GM12878 (cell line): ENCODE data around the gene TMEM214. TPM values are rescaled to one million over a fixed set of nuclear protein-coding genes. Genes with fewer than 3 reads are reported as not detected.
A peak's percentile ranks its signal among the peaks of the same experiment; 100 is the strongest.
"Not testable (repeated sequence)": the region's sequence is repeated elsewhere in the genome, so short reads cannot be mapped to it uniquely, and the experiment has no call there.

Source experiments
- ATAC-seq: fragments of 200-7000 bp; cut with Tn5 transposase; 3 replicates; pipeline ENCODE4 v1.9.1; 2020; ENCODE audit warnings: mild to moderate bottlenecking, moderate library complexity
- BruUV-seq: library from RNA; stranded (reverse); fragments of 400-500 nt; replicated peaks from 2 replicates; lab custom pipeline; 2021; lab: Mats Ljungman, UMichigan
- CTCF ChIA-PET: fragments of 300-600 bp; sonication (Branson Sonifier 250); formaldehyde crosslinking; extraction: SDS; loops from one replicate; lab custom pipeline; 2021; ENCODE audit warnings: inconsistent platforms; lab: Yijun Ruan, JAX
- POLR2A ChIA-PET: fragments of 350-600 bp; formaldehyde crosslinking; extraction: SDS; loops from one replicate; lab custom pipeline; 2021; ENCODE audit warnings: inconsistent platforms; lab: Charles Lee
- RAD21 ChIA-PET: fragments of 300-600 bp; sonication (Branson Sonifier 250); formaldehyde crosslinking; loops from one replicate; lab custom pipeline; 2023; ENCODE audit warnings: antibody characterized with exemption; ENCODE audit not compliant: unreplicated experiment; lab: Charles Lee
- SMC1A ChIA-PET: fragments of 300-600 bp; sonication (Branson Sonifier 250); formaldehyde crosslinking; loops from one replicate; lab custom pipeline; 2023; ENCODE audit not compliant: unreplicated experiment, uncharacterized antibody; lab: Charles Lee
- DNase-seq: peaks from one replicate; pipeline ENCODE4 v3.0.0-alpha.2; 2011; ENCODE audit warnings: low read depth, low spot score
- FAIRE-seq: peaks from 3 replicates; lab custom pipeline; 2011; peaks lifted over from hg19 to GRCh38; lab: Jason Lieb, UNC
- H2AFZ ChIP-seq: 2 replicates; pipeline ENCODE4 v1.6.0; 2011; ENCODE audit warnings: low read depth, low read length, control low read depth; ENCODE audit not compliant: control insufficient read depth
- H3K27ac ChIP-seq: 2 replicates; pipeline ENCODE4 v1.5.1; 2011; ENCODE audit warnings: control low read depth; ENCODE audit not compliant: control insufficient read depth, insufficient read depth
- H3K27me3 ChIP-seq, 2 experiments: replicated peaks in 1 of 2; 2 replicates each; pipeline versions ENCODE4 v1.6.0 to v1.6.1; 2011; ENCODE audit warnings: low read length in 1 of 2; ENCODE audit not compliant: control insufficient read depth in 2 of 2, insufficient read depth in 2 of 2
- H3K36me3 ChIP-seq, 2 experiments: 2 replicates each; pipeline ENCODE4 v1.5.1; 2011; ENCODE audit warnings: low read length in 1 of 2; ENCODE audit not compliant: control insufficient read depth in 2 of 2, insufficient read depth in 2 of 2
- H3K4me1 ChIP-seq: 2 replicates; pipeline ENCODE4 v1.6.1; 2011; ENCODE audit warnings: mild to moderate bottlenecking, low read length, moderate library complexity, mixed read lengths; ENCODE audit not compliant: control insufficient read depth, insufficient read depth
- H3K4me2 ChIP-seq: 2 replicates; pipeline ENCODE4 v1.6.0; 2011; ENCODE audit warnings: control low read depth; ENCODE audit not compliant: control insufficient read depth, insufficient read depth
- H3K4me3 ChIP-seq: fragments of 200-600 bp; sonication (generic); 2 replicates; pipeline ENCODE4 v1.5.1; 2016
- H3K79me2 ChIP-seq: 2 replicates; pipeline ENCODE4 v1.6.0; 2011; ENCODE audit warnings: low read length; ENCODE audit not compliant: control insufficient read depth, insufficient read depth
- H3K9ac ChIP-seq: 2 replicates; pipeline ENCODE4 v1.8.0; 2011; ENCODE audit warnings: low read length, control low read depth, mixed read lengths; ENCODE audit not compliant: control insufficient read depth, insufficient read depth
- H3K9me3 ChIP-seq: replicated peaks from 3 replicates; pipeline ENCODE4 v1.5.1; 2011; ENCODE audit warnings: mild to moderate bottlenecking, low read length; ENCODE audit not compliant: control insufficient read depth, insufficient read depth
- H4K20me1 ChIP-seq: 2 replicates; pipeline ENCODE4 v1.6.0; 2011; ENCODE audit not compliant: control insufficient read depth, insufficient read depth
- ATF2 ChIP-seq: IDR thresholded peaks from 2 replicates; pipeline ENCODE4 v1.6.1; 2012; ENCODE audit warnings: low read length, inconsistent platforms
- BHLHE40 ChIP-seq, 2 experiments: fragments of 450-650 bp in 1 of 2; IDR thresholded peaks; 2 replicates each; pipeline ENCODE4 v1.6.1; 2011 to 2017; ENCODE audit warnings: low read depth in 2 of 2, borderline replicate concordance in 1 of 2, improper control_type of control experiment in 1 of 2, low read length in 1 of 2, mild to moderate bottlenecking in 1 of 2
- FOXK2 ChIP-seq: fragments of 450-650 bp; IDR thresholded peaks from 2 replicates; pipeline ENCODE4 v1.6.1; 2017; ENCODE audit warnings: mild to moderate bottlenecking, moderate library complexity
- JUNB ChIP-seq: IDR thresholded peaks from 2 replicates; pipeline ENCODE4 v1.6.1; 2016; ENCODE audit warnings: antibody characterized with exemption, mild to moderate bottlenecking
- NBN ChIP-seq: fragments of 450-650 bp; IDR thresholded peaks from 2 replicates; pipeline ENCODE4 v1.6.1; 2016
- PAX5 ChIP-seq: IDR thresholded peaks from 2 replicates; pipeline ENCODE4 v1.6.1; 2011; ENCODE audit warnings: low read depth, low read length, borderline replicate concordance
- RAD21 ChIP-seq: IDR thresholded peaks from 2 replicates; pipeline ENCODE4 v1.6.1; 2011; ENCODE audit warnings: mild to moderate bottlenecking, low read depth, low read length, moderate library complexity; ENCODE audit not compliant: insufficient read depth
- RUNX3 ChIP-seq: IDR thresholded peaks from 2 replicates; pipeline ENCODE4 v1.6.1; 2012; ENCODE audit warnings: low read length, inconsistent platforms
- USF2 ChIP-seq: IDR thresholded peaks from 2 replicates; pipeline ENCODE4 v1.6.1; 2011; ENCODE audit warnings: low read depth, low read length, improper control_type of control experiment, borderline replicate concordance
- WGBS: methylation state at CpG from one replicate; pipeline ENCODE4 v1.1.6; 2016; ENCODE audit warnings: low lambda C conversion rate; ENCODE audit not compliant: insufficient replicate concordance, insufficient coverage; ENCODE audit errors: missing lambda C conversion rate; 5-methylcytosine and 5-hydroxymethylcytosine counted together
- in situ Hi-C: fragments of 300-500 bp; cut with MboI; formaldehyde crosslinking; loops from 9 replicates; pipeline ENCODE4 v1.14.3; 2018; ENCODE audit warnings: mixed read lengths
- intact Hi-C: fragments of 100-400 bp; cut with micrococcal nuclease; formaldehyde crosslinking; loops from one replicate; pipeline ENCODE4 v1.14.2; 2022; ENCODE audit not compliant: unreplicated experiment
- polyA plus RNA-seq, 11 experiments: library from polyadenylated mRNA; depleted of rRNA in 4 of 11; unstranded in 6 of 11; stranded (reverse) in 5 of 11; fragments of >200 nt; fragmentation: Nextera tagmentation in 4 of 11; fragmentation: Illumina TruSeq in 1 of 11; extraction: Ambion mirVana in 4 of 11; extraction: Trizol in 1 of 11; gene quantifications; 1 replicate in 1 of 11; 2 replicates in 10 of 11; pipeline versions ENCODE4 v1.2.1 to v1.2.3, GENCODE V29; 2011 to 2016; ENCODE audit warnings: inconsistent platforms in 2 of 11, missing spikeins in 2 of 11, low read depth in 1 of 11
- total RNA-seq, 4 experiments: library from RNA; depleted of rRNA in 3 of 4; stranded (reverse); fragments of >200 nt in 3 of 4; fragmentation: Illumina TruSeq in 1 of 4; extraction: Trizol in 1 of 4; gene quantifications; 2 replicates each; pipeline versions ENCODE4 v1.2.1 to v1.2.3, GENCODE V29; 2013 to 2021
- TF ChIP-seq, protein P1 (sequence below): IDR thresholded peaks from 2 replicates; pipeline ENCODE4 v1.6.1; 2011; ENCODE audit warnings: borderline replicate concordance, low read depth, mild to moderate bottlenecking, moderate library complexity, mixed read lengths, low read length; ENCODE audit not compliant: insufficient read depth; ENCODE audit errors: extremely low read length
- TF ChIP-seq, protein P2 (sequence below): fragments of 450-650 bp; conservative IDR thresholded peaks from 2 replicates; pipeline ENCODE4 v1.6.1; 2017; ENCODE audit warnings: mild to moderate bottlenecking, moderate library complexity

TMEM214 gene
- total and polyA plus RNA-seq, 10 of the 15 experiments (the other 5 are each of a cell fraction or from before 2014, with no cell fraction given), result 10.4 to 79.2 (median 45.0) TPM

DNA sequence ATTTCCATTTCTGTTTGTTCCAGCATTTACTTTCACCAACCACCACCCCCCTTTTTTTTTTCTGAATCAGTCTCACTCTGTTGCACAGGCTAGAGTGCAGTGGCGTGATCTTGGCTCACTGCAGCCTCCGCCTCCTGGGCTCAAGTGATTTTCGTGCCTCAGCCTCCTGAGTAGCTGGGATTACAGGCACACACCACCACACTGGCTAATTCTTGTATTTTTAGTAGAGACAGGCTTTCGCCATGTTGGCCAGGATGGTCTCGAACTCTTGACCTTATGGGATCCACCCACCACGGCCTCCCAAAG, 42.8 kb downstream of the TMEM214 start:
- H3K36me3 ChIP-seq, SMC1A ChIA-PET, H3K79me2 ChIP-seq, ATAC-seq, H3K9ac ChIP-seq, BruUV-seq, FAIRE-seq, intact Hi-C loops, H3K9me3 ChIP-seq, H3K27me3 ChIP-seq, H4K20me1 ChIP-seq, in situ Hi-C loops, DNase-seq: not testable (repeated sequence)
- POLR2A ChIA-PET, result interaction anchor here (12.2 kb wide), 1 partner anchor 22 kb away, joined by 139 read pairs; the partner anchor contains the start of gene AGBL5
- CTCF ChIA-PET, result interaction anchor here (1.0 to 2.4 kb wide), 3 partner anchors 8 to 24 kb away, joined by 4 to 12 read pairs (median 8); partner anchors contain the start of genes AGBL5 and KHK
- H3K4me3 ChIP-seq, result peak overlapping the region; percentile 31
- peak; percentile 57; the same call in 1 of the 2 replicates for TF ChIP-seq PAX5
- TF ChIP-seq NBN, result peak; percentile 21; the same call in 1 of the 2 replicates
- TF ChIP-seq RUNX3, result 0 out of 2 replicates have a peak, but pooled peaks have one; percentile 8
- 0 out of 4 replicates have a peak, but pooled peaks of 1 of the 2 experiments have one; percentile 11 for TF ChIP-seq BHLHE40 (IDR thresholded peaks at IDR 0.05; ENCODE audit: borderline replicate concordance in 1 of 2, low read depth in 2 of 2, low read length in 1 of 2)
- peak overlapping the region; percentile 61 for H3K4me2 ChIP-seq
- peak overlapping the region; percentile 31; the same call in 1 of the 2 replicates for H2AFZ ChIP-seq
- 47% methylated on average over 6 of the region's 6 CpGs for WGBS
- H3K27ac ChIP-seq, result peak overlapping the region; percentile 74
- RAD21 ChIA-PET, result interaction anchor here (0.7 kb wide), 2 partner anchors 11 to 24 kb away, joined by 3 to 4 read pairs; partner anchors contain the start of gene AGBL5
- peaks cover 35% of the 10 kb centered on the region for H3K4me1 ChIP-seq

DNA sequence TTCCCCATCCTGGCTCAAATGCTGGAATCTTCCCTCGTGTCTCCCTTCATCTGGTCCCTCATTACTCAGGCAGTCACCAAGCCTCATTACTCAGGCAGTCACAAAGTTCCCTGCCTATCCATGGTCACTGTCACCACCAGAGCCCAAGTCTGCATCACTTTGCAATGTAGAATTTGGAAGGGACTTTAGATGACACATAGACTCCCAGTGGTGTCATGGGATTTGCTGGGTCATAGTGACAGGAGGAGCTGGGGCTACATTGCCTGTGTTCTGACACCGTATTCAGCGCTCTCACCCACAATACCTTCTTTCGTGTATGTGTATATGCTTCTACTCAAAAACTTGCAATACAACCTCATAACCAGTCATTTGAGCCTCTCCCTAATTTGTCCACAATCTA, 43.6 kb downstream of the TMEM214 start:
- no peak overlapping the region for H3K9ac ChIP-seq
- SMC1A ChIA-PET, result interaction anchor here (0.7 kb wide), 1 partner anchor 31 kb away, joined by 3 read pairs; no protein-coding TSS in a partner anchor
- BruUV-seq, result no TSS peak
- no peaks in the 10 kb centered on the region for H4K20me1 ChIP-seq
- intact Hi-C loops, result no loop called here
- peaks cover 2% of the 10 kb centered on the region for H3K79me2 ChIP-seq
- 92% methylated on average over 4 of the region's 4 CpGs for WGBS
- no peaks in the 10 kb centered on the region for H3K36me3 ChIP-seq
- POLR2A ChIA-PET, result interaction anchor here (0.7 kb wide), 1 partner anchor 26 kb away, joined by 3 read pairs; the partner anchor contains the start of gene AGBL5
- H3K27ac ChIP-seq, result no peak overlapping the region
- H3K4me3 ChIP-seq, result no peak overlapping the region
- no peak overlapping the region for H3K4me2 ChIP-seq
- no peak for ATAC-seq
- in situ Hi-C loops, result no loop called here
- no peaks in the 10 kb centered on the region for H3K27me3 ChIP-seq
- RAD21 ChIA-PET, result no interaction called here
- DNase-seq, result no peak
- peaks cover 41% of the 10 kb centered on the region for H3K4me1 ChIP-seq
- H3K9me3 ChIP-seq, result no peaks in the 10 kb centered on the region
- FAIRE-seq, result no peak
- CTCF ChIA-PET, result interaction anchor here (1.1 kb wide), 2 partner anchors 11 to 25 kb away, joined by 3 to 9 read pairs; partner anchors contain the start of genes AGBL5 and KHK
- H2AFZ ChIP-seq, result no peak overlapping the region
- TF ChIP-seq RAD21, result no peak
- TF ChIP-seq ATF2, result no peak
- TF ChIP-seq USF2, result no peak
- no peak for TF ChIP-seq FOXK2
- TF ChIP-seq, protein P1, sequence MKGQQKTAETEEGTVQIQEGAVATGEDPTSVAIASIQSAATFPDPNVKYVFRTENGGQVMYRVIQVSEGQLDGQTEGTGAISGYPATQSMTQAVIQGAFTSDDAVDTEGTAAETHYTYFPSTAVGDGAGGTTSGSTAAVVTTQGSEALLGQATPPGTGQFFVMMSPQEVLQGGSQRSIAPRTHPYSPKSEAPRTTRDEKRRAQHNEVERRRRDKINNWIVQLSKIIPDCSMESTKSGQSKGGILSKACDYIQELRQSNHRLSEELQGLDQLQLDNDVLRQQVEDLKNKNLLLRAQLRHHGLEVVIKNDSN, result no peak
- no peak for TF ChIP-seq JUNB
- TF ChIP-seq, protein P2, sequence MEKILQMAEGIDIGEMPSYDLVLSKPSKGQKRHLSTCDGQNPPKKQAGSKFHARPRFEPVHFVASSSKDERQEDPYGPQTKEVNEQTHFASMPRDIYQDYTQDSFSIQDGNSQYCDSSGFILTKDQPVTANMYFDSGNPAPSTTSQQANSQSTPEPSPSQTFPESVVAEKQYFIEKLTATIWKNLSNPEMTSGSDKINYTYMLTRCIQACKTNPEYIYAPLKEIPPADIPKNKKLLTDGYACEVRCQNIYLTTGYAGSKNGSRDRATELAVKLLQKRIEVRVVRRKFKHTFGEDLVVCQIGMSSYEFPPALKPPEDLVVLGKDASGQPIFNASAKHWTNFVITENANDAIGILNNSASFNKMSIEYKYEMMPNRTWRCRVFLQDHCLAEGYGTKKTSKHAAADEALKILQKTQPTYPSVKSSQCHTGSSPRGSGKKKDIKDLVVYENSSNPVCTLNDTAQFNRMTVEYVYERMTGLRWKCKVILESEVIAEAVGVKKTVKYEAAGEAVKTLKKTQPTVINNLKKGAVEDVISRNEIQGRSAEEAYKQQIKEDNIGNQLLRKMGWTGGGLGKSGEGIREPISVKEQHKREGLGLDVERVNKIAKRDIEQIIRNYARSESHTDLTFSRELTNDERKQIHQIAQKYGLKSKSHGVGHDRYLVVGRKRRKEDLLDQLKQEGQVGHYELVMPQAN, result no peak
